Stimulated activated CD8-positive, alpha-beta memory T cell treated with anti-CD3 and anti-CD28 coated beads, Interleukin-2, amount 100 ng/mL, for 48 hours (primary cell): ENCODE measurements around the gene MICAL2.

ENCODE experiments used
- DNase-seq, 2 donors: peaks; one replicate each; pipeline ENCODE4 v3.0.0-alpha.2; 2020; ENCODE audit warnings: low read depth in 2 of 2

The MICAL2 gene

DNA sequence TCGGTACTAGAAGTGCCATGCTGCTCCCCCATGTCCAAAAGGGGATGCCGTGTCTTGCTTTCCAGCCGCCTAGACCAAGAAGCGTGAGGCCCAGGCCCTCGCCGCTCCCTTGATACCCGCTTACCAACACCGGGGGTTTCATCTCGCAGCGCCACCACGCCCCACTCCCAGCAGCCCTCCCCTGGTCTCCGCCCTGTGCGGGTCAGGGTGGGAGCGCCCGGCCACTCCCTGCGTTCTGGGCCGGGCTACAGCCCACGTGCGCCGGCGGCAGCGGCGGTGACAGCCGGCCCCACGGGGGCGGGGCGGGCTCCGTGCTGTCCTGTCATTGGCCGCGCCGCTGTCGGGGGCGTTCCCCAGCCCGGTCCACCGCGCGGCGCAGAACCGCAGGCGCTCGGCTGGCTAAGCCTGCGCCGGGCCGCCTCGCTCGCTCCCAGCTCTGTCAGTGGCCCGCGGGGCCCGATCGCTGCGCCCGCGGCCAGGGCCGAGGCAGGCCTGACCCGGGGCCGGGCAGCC lies at the start of gene MICAL2:
MICAL2 (plus strand) TSS at position 390 of the 513 bp plus-strand sequence. CDS start 51,566 bp downstream, outside the sequence.
- peak; percentile 83 to 84 for DNase-seq

DNA sequence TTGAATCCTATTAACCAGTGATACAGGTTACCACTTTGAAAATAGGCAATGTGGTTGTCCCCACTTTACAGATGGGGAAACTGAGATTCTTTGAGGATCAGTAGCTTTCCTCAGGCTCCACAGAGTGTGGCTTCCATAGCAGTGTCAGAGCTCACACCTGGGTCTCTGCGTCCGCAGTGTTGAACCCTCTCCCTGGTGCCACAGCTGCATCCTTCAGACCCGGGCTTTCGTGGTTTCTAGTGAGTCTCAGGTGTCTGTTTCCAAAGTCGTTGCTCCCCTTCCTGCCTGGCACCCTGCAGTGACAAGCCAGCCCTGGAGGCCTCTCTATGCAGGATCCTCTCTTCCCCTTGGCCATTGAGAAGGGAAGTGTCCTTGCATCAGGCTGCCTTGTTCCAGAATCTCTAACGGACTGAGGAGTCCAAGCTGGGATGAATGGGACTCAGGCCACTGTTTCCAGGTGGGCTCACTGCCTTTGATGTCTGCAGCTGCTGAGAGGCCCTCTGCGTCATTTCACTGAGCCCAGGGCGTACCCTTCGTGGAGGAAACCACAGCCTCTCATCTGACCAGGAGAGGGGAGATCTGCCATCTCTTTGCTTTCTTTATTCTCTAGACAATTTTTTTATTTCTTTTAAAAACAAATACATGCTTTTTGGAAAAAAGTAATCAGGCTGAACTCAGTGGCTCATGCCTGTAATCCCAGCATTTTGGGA lies 48.4 kb upstream of the MICAL2 start:
- no peak for DNase-seq

- no peak for DNase-seq
Measured at GRCh38 chr11:12063251-12063650, 47.1 kb upstream of the MICAL2 start.

GRCh38 chr11:12064136-12064953 lies 46.0 kb upstream of the MICAL2 start:
- no peak for DNase-seq

- DNase-seq, result no peak
Measured at GRCh38 chr11:12064954-12065280, 45.5 kb upstream of the MICAL2 start.

DNA sequence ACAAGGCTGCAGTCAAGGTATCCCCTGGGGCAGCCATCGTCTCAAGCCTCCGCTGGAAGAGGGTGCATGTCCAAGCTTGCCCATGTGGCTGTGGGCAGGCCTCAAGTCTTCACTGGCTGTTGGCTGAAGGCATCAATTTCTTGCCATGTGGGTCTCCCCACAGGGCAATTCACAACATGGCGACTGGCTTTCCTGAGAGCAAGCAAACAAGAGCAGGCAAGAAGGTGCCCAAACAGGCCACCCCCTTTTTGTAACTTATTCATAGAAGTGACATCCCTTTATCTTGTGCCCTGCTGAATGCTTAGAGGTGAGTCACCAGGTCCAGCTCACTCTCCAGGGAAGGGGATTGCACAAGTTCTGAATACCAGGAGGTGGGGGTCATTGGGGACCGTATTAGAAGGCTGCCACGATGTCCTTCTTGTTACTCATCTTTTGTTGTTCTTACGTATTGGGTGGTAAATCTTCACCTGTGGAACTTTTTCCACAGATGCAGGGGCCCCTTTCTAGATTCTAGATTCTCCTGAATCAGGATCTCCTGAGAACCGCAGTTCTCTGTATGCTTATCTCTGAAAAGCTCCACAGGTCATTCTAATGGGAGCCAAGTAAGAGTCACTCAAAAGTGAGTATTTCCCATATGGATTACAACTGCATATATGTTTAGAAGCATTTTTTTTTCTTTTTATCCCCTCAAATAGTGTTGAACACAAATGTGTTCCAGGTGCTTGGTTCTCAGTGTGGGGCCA lies 44.2 kb upstream of the MICAL2 start:
- no peak for DNase-seq

DNA sequence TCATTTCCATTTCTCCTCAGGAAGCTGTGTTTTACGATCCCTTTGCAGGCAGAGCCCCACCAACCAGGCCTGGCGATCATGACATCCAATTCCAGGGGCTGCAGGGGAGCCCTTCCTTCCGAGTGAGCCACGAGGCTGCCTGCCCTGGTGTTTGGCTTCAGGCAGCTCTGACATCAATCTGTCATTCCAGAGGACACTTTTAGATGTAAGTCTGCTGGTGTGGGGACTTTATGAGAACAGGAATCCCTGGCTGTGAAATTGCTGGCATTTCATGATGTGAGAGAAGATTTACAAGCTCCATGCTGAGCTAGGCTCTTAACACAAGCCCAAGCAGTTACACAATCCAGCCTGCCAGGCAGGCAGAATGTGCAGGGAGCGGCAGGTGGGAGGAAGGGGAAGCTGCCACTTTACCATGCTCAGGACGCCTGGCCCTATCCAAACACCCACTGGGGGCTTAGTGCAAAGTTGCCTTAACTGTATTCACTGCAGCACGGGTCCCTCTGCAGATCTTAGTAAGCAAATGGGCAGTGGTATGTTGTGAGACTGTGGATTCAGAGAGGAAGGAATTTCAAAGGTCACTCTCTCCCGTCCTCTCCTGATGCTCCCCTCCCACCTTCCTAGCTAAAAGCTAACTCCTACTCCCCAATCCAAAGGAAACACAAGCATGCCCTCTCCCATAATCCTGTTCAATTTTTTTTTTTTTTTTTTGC lies 43.4 kb upstream of the MICAL2 start:
- no peak for DNase-seq

GRCh38 chr11:12067796-12068357 lies 42.5 kb upstream of the MICAL2 start:
- DNase-seq, result no peak

DNA sequence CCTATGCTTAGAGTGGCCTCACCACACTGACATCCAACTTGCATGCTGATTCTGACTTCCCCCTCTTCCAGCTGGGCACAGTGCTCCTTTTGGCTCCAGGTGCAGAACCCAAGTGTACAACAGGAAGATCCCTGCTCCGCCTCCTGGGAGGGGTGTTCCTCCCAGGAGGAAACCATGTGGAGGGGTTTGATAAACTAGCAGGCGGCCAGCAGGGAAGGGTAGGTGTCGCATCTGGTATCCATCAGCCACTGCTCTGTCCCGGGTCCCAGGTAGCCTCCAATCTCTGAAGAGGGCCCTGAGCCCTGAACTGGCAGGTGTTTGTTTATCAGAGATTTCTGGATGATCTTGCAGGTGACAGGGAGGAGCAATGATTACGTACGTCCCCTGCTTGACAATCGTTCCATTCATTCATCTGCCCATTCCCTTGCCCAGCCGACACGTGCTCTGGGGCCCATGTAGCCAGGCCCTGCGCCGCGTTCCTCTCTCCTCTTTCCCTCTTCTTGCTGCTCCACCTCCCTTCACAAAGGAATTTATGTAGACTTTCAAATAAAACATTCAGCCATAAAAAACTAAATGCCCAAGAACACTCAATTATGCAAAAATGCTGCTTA lies 41.2 kb upstream of the MICAL2 start:
- DNase-seq, result no peak

GRCh38 chr11:12070446-12071267 lies 39.7 kb upstream of the MICAL2 start:
- no peak for DNase-seq

DNA sequence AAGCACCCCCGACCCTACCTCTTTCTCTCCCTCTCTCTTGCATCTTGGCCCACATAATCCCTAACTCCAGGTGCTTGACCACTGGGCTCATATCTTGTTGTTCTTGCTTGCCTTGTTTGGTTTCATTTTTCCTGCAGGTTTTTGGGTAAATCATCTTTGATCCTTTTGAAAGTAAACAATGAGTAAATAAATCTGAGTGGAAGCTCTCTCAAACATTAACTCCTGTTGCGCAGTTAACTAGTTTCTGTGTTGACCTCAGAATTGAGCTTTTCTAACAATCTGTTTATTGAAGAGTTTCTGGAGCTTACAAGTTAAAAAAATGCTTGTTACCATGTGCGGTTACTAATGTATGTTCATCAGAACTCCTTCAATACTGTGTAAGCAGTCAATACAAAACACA lies 38.8 kb upstream of the MICAL2 start:
- DNase-seq, result no peak

GRCh38 chr11:12073436-12073835 lies 37.0 kb upstream of the MICAL2 start:
- DNase-seq, result no peak

GRCh38 chr11:12073886-12074285 lies 36.5 kb upstream of the MICAL2 start:
- no peak for DNase-seq

DNA sequence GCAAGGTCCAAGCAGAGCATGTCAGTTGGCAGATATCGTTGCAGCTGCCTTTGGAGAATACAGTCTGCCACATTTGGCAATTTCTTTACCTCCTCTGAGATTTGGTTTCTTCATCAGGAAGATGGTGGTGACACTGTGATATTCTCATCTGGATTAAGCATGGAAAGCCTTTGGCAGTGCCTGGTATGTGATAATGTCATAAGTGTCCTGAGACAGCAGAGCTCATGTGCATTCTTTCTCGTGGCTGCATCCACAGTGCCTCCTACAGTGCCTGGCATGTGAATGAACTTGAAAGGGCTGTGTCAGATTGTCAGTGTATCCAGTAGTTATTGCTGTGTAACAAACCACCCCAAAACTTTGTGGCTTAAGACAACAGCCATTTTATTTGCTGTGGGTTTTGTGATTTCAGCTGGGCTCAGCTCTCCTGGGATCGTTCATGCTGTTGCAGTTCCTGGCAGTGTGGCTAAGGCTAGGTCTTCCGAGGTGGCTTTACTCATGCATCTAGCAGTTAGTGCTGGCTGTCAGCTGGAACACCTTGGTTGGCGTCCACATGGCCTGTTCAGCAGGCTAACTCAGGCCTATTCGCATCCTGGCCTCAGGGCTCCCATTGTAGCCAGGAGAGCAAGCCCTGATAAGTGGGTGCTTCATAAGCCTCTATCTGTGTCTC lies 35.7 kb upstream of the MICAL2 start:
- DNase-seq, result no peak

DNA sequence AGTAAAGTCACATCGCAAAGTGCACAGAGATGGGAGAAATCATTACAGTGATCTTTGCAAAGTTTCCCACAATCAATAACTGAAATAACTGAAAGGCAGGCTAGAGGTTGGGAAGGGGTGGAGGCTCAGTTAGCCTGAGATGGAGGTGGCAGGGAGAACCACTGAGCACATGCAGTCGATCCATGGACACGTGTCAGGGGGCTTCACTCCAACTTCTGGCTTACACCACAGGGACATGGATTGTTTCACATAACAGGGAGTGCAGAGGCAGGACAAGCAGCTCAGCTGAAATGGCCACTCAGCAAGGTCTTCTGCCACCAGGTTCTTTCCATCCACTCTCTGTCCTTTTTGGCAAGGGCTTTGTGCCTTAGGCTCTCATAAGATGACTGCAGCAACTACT lies 35.1 kb upstream of the MICAL2 start:
- DNase-seq, result no peak

DNA sequence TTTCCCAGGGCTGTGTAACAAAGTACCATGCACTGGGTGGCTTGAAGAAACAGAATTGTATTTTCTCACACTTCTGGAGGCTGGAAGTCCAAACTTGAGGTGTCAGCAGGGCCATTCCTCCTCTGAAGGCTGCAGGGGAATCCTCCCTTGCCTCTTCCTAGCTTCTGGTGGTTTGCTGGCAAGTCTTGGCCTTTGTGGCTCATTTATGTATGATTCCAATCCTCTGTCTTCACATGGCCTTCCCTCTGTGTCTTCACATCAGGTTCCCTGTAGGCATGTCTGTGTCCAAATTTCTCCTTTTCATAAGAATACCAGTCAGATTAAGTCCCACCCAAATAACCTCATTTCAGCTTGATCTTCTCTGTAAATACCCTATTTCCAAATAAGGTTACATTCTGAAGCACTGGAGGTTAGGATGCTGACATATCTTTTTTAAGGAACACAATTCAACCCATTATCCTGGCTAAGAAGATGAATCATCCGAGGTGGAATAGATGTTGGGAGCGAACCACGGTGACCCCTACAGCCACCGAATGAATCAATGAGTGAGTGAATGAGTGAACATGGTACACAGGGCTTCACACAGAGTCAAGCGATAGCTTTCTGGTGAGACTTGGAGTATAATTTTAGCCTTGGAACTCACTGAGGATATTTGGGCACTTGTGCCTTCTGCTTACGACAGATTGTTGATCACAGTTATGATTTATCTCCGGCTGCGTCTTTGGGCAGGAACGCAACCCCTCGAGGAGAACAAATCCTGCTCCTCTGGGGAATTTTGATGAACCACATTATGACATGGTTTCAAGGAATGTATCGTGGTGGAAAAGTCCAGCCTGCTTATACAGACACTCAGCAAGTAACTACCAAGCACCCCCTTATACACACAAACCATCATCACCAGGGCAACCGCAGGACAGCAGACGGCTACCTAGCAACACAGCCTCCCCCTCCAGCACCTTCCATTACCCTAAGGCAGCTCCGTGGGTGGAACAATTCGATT lies 34.3 kb upstream of the MICAL2 start:
- no peak for DNase-seq

GRCh38 chr11:12076840-12077534 lies 33.4 kb upstream of the MICAL2 start:
- no peak for DNase-seq
